Right lobe of liver (tissue), 4 donors: ENCODE results near the gene RNF13.

Experiments used
- CTCF ChIP-seq, 4 donors: fragments of 200-600 bp in 3 of 4; fragments of 450-650 bp in 1 of 4; IDR thresholded peaks; one replicate each; pipeline versions ENCODE4 v1.5.1 to v1.8.0; 2016 to 2022; ENCODE audit warnings: antibody characterized with exemption in 4 of 4, mild to moderate bottlenecking in 2 of 4
- POLR2A ChIP-seq: fragments of 450-650 bp; IDR thresholded peaks from one replicate; pipeline ENCODE4 v1.6.1; 2017; ENCODE audit warnings: antibody characterized with exemption, mild to moderate bottlenecking
- donor health status: DM: no; HTN: no; CAD: no.
- donor health status: DM: no; HTN: no; CAD: no.
- donor health status: DM: no; HTN: yes; CAD: no.

- TF ChIP-seq CTCF (IDR thresholded peaks at IDR 0.05) (no peak), POLR2A (no peak)
Observed at GRCh38 chr3:149968216-149968615, 155.2 kb downstream of the RNF13 start.
